Kasumi-1 (cell line): ENCODE results near the gene MOBP.
"Not testable (repeated sequence)": the region's sequence is repeated elsewhere in the genome, so short reads cannot be mapped to it uniquely, and the experiment has no call there.

Experiments used
- DNase-seq, 2 experiments: peaks; one replicate each; lab custom pipeline; 2025; lab: John Stamatoyannopoulos, UW

The MOBP gene

GRCh38 chr3:39449796-39450195 is 17.7 kb upstream of the MOBP start:
- no peak for DNase-seq

- DNase-seq = no peak
Measured at GRCh38 chr3:39453134-39453533, 14.3 kb upstream of the MOBP start.

- DNase-seq = not testable (repeated sequence)
Measured at GRCh38 chr3:39453872-39454271, 13.6 kb upstream of the MOBP start.

GRCh38 chr3:39454591-39455217 is 12.8 kb upstream of the MOBP start:
- DNase-seq = no peak

GRCh38 chr3:39456159-39456558 is 11.3 kb upstream of the MOBP start:
- no peak for DNase-seq

GRCh38 chr3:39457361-39457760 is 10.1 kb upstream of the MOBP start:
- DNase-seq = no peak

- not testable (repeated sequence) for DNase-seq
Measured at GRCh38 chr3:39458579-39458978, 8.9 kb upstream of the MOBP start.

- DNase-seq = no peak
Measured at GRCh38 chr3:39460677-39461076, 6.8 kb upstream of the MOBP start.

- DNase-seq = no peak
Measured at GRCh38 chr3:39463269-39463668, 4.2 kb upstream of the MOBP start.

GRCh38 chr3:39466988-39467387 is 492 bp upstream of the MOBP start:
- no peak for DNase-seq

- DNase-seq = no peak
Measured at GRCh38 chr3:39468108-39468436, 592 bp downstream of the MOBP start.

- DNase-seq = no peak
Measured at GRCh38 chr3:39469258-39469657, 1.8 kb downstream of the MOBP start.

- DNase-seq = no peak
Measured at GRCh38 chr3:39469945-39470344, 2.5 kb downstream of the MOBP start.

- DNase-seq = no peak
Measured at GRCh38 chr3:39471652-39472051, 4.2 kb downstream of the MOBP start.

GRCh38 chr3:39473452-39474125 is 6.1 kb downstream of the MOBP start:
- DNase-seq = no peak

GRCh38 chr3:39474126-39474515 is 6.6 kb downstream of the MOBP start:
- no peak for DNase-seq

- no peak for DNase-seq
Measured at GRCh38 chr3:39476783-39477182, 9.3 kb downstream of the MOBP start.

- DNase-seq = no peak
Measured at GRCh38 chr3:39478226-39478625, 10.7 kb downstream of the MOBP start.

- DNase-seq = no peak
Measured at GRCh38 chr3:39479701-39480414, 12.4 kb downstream of the MOBP start.

- DNase-seq = no peak
Measured at GRCh38 chr3:39485547-39485946, 18.1 kb downstream of the MOBP start.

GRCh38 chr3:39491014-39491413 is 23.5 kb downstream of the MOBP start:
- no peak for DNase-seq

GRCh38 chr3:39491733-39492350 is 24.4 kb downstream of the MOBP start:
- no peak for DNase-seq

- DNase-seq = no peak
Measured at GRCh38 chr3:39494781-39495180, 27.3 kb downstream of the MOBP start.
